KBM-7 (cell line): ENCODE data around the gene RCCD1.
"Not testable (repeated sequence)": the region's sequence is repeated elsewhere in the genome, so short reads cannot be mapped to it uniquely, and the experiment has no call there.

Source experiments
- DNase-seq: peaks from one replicate; pipeline ENCODE4 v3.0.0-alpha.2; 2015
- in situ Hi-C: fragments of 300-500 bp; cut with MboI; formaldehyde crosslinking; loops from 2 replicates; pipeline ENCODE4 v1.14.3; 2020; ENCODE audit warnings: low sequenced_read_pairs, low pct_unique_long_range_greater_than_20kb, mixed read lengths

The RCCD1 gene

GRCh38 chr15:90954712-90955623, at the start of gene RCCD1:
Gene RCCD1, plus strand, starts transcription at chr15:90954884. Its CDS starts 1,851 bp downstream, at chr15:90956735.
- DNase-seq, result peak; percentile 95
- in situ Hi-C loops, result no loop called here

GRCh38 chr15:90905306-90906180, 49.1 kb upstream of the RCCD1 start:
- DNase-seq, result no peak
- in situ Hi-C loops, result no loop called here

- DNase-seq, result no peak
- in situ Hi-C loops, result no loop called here
These were observed 48.4 kb upstream of the RCCD1 start for GRCh38 chr15:90906181-90906849.

GRCh38 chr15:90907051-90907660, 47.5 kb upstream of the RCCD1 start:
- in situ Hi-C loops, result no loop called here
- no peak for DNase-seq

GRCh38 chr15:90907838-90908507, 46.7 kb upstream of the RCCD1 start:
- DNase-seq, result no peak
- in situ Hi-C loops, result no loop called here

- in situ Hi-C loops, DNase-seq: not testable (repeated sequence)
These were observed 45.2 kb upstream of the RCCD1 start for GRCh38 chr15:90909449-90909848.

GRCh38 chr15:90909976-90910375, 44.7 kb upstream of the RCCD1 start:
- no peak for DNase-seq

GRCh38 chr15:90910441-90911301, 44.0 kb upstream of the RCCD1 start:
- in situ Hi-C loops, result no loop called here
- no peak for DNase-seq

More at GRCh38 chr15:90909976-90910375, 44.7 kb upstream of the RCCD1 start:
- in situ Hi-C loops, result no loop called here

GRCh38 chr15:90911302-90911623, 43.4 kb upstream of the RCCD1 start:
- in situ Hi-C loops, result no loop called here

GRCh38 chr15:90911906-90912769, 42.5 kb upstream of the RCCD1 start:
- DNase-seq, result no peak
- in situ Hi-C loops, result no loop called here

More at GRCh38 chr15:90911302-90911623, 43.4 kb upstream of the RCCD1 start:
- no peak for DNase-seq

- in situ Hi-C loops, result no loop called here
- DNase-seq, result no peak
These were observed 42.0 kb upstream of the RCCD1 start for GRCh38 chr15:90912770-90913075.

- DNase-seq, result no peak
- in situ Hi-C loops, result no loop called here
These were observed 41.2 kb upstream of the RCCD1 start for GRCh38 chr15:90913398-90913944.

GRCh38 chr15:90914305-90915080, 40.2 kb upstream of the RCCD1 start:
- in situ Hi-C loops, result no loop called here
- no peak for DNase-seq

- in situ Hi-C loops, result no loop called here
- DNase-seq, result no peak
These were observed 39.4 kb upstream of the RCCD1 start for GRCh38 chr15:90915216-90915807.

GRCh38 chr15:90915808-90916440, 38.8 kb upstream of the RCCD1 start:
- in situ Hi-C loops, result no loop called here
- peak; percentile 92 for DNase-seq
